ENCODE data around the gene BAIAP2.

BAIAP2 gene

DNA sequence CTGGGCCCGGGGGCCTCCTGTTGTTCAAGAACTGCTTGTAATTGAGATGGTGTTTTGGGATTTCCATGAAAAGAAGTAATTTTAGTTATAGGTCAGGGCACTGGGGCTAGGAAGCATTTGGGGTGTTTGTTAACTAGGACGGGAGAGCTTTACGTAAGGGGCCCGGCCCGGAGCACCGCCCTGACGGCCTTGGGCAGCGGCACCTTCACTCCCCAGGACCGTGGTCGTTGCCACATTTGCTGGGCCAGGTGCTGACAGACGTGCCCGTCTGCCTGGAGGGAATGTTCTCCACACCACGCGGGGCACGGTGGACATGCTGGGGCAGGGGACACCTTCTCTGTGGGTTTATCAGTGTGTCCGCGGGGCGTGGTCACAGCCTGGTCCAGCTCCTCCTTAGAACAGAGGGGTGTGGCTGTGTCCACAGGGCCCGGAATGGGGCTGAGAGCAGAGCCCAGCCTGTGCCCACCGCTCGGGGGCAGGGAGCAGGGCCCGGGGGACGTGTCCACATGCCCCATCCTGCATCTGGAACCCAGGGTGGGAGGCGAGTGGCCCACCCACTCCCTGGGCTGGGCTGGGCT is 57.7 kb downstream of the BAIAP2 start:
- H3K4me1 ChIP-seq = peaks cover 54% of the 10 kb centered on the region
- no peaks in the 10 kb centered on the region for H3K9me3 ChIP-seq
- no peak for DNase-seq
- TF ChIP-seq, protein P1, sequence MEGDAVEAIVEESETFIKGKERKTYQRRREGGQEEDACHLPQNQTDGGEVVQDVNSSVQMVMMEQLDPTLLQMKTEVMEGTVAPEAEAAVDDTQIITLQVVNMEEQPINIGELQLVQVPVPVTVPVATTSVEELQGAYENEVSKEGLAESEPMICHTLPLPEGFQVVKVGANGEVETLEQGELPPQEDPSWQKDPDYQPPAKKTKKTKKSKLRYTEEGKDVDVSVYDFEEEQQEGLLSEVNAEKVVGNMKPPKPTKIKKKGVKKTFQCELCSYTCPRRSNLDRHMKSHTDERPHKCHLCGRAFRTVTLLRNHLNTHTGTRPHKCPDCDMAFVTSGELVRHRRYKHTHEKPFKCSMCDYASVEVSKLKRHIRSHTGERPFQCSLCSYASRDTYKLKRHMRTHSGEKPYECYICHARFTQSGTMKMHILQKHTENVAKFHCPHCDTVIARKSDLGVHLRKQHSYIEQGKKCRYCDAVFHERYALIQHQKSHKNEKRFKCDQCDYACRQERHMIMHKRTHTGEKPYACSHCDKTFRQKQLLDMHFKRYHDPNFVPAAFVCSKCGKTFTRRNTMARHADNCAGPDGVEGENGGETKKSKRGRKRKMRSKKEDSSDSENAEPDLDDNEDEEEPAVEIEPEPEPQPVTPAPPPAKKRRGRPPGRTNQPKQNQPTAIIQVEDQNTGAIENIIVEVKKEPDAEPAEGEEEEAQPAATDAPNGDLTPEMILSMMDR (IDR thresholded peaks at IDR 0.05; ENCODE audit: low read depth, low read length) = no peak
- no peak overlapping the region for H3K4me3 ChIP-seq (ENCODE audit: low read depth, low read length)
- H3K36me3 ChIP-seq = peaks cover 5% of the 10 kb centered on the region
- H3K27me3 ChIP-seq = no peaks in the 10 kb centered on the region

DNA sequence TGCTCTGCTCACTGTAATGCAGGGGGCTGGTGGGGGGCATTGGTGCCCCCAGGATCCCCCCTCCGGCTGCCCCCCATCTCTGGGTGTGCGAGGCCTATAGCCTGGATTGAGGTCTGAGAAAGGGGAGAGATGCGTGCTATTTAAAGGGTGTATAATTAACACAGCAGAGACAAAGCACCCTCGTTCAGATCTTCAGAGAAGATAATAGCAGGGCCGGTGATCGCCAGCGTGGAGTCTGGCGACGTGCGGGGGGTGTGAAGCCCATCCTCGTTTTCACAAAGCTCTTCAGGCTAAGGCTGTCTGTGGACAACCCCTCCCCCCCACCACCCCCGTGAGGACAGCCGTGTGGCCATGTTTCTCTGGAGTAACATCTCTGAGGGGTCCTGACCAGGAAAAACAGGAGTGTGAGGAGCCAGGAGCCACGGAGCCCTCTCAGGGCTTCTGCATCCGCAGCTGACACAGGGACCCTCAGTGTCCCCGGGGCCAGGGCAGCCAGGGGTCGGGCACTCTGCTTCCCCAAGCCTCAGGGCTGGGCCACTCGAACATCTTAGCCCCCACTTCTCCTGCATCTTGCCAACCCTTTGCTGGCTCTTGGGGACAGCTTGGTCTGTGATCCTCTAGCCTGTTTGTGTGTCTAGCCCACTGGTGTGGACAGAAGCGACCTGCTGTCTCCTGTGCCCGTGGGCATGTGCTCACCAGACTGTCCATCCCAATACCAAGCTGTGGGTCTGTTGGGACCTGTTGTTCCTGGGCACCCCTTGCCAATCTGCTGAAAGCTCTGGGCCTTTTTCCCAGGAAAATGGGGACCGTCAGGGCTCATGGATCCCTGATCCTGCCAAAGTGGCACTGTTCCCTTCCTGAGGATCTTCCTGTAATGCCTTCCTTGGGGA is 58.9 kb downstream of the BAIAP2 start:
- no peaks in the 10 kb centered on the region for H3K9me3 ChIP-seq
- no peak overlapping the region for H3K4me3 ChIP-seq (ENCODE audit: low read depth, low read length)
- peaks cover 58% of the 10 kb centered on the region for H3K4me1 ChIP-seq
- no peaks in the 10 kb centered on the region for H3K27me3 ChIP-seq
- TF ChIP-seq, protein P1 (IDR thresholded peaks at IDR 0.05; ENCODE audit: low read depth, low read length) = no peak
- DNase-seq = no peak
- H3K36me3 ChIP-seq = no peaks in the 10 kb centered on the region; the same call in 1 of the 2 replicates

DNA sequence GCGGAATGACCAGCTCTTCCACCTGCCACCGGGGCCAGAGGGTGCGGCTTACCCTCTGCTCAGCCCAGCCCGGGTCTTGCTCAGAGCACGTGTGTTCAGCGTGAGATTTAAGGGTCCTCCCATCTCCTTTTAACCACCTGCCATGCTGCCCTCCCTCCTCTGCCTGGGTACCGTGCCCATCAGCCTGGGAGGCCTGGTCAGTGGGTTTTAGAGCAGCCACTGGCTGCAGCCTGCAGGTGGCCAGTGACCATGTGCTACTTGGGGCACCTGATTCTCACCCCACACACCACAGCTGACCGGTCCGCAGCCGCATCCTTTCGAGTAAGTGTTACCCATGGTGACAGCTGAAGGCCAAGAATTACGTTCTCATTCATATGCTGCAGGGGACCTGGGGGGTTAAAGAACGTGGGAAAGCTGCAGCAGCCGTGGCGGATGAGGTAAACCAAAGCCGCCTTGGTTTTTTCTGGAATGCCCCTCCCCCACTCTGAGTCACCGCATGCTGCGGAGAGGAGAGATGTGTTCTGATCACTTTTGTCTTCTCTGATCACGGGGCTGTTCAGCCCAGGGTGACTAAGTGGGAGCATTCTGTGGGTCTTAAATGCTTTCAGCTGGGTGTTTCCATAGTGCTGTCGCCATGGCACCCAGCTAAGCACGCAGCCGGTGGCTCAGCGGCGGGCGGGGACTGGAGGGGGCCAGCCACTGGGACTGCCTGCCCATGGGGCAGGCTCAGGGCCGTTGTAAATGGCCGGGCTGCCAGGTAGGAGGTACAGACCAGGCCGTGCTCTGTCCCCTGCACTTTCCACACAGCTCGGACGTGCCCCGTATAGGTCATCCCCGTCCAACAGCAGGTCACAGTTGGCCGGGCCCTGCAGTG is 59.8 kb downstream of the BAIAP2 start:
- Histone ChIP-seq H3K4me1 (peaks cover 58% of the 10 kb centered on the region), H3K36me3 (no peaks in the 10 kb centered on the region; the same call in 1 of the 2 replicates), H3K4me3 (ENCODE audit: low read depth, low read length) (no peak overlapping the region), H3K9me3 (no peaks in the 10 kb centered on the region), H3K27me3 (no peaks in the 10 kb centered on the region)
- TF ChIP-seq, protein P1 (IDR thresholded peaks at IDR 0.05; ENCODE audit: low read depth, low read length) = no peak
- peak; percentile 77 for DNase-seq

DNA sequence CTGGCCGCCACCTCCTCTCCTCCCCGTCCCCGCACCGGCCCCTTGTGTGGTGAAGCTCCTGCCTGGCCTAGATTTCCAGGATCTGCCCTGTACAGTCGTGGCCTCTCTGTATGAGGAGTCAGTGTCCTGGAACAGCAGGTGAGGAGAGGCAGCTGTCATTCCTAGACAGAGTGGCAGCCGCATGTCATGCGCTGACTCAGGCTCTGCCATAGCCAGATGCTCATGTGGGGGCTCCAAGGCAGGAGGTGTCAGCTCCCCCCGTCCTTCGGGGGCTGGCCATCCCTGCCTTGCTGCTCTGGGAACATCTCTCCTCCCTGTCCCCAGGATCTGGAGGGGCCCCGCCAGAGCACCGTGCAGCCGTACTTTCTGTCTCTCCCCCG is 60.4 kb downstream of the BAIAP2 start:
- peaks cover 58% of the 10 kb centered on the region for H3K4me1 ChIP-seq
- H3K36me3 ChIP-seq = no peaks in the 10 kb centered on the region; the same call in 1 of the 2 replicates
- DNase-seq = peak; percentile 41
- no peaks in the 10 kb centered on the region for H3K9me3 ChIP-seq
- TF ChIP-seq, protein P1 (IDR thresholded peaks at IDR 0.05; ENCODE audit: low read depth, low read length) = no peak
- H3K27me3 ChIP-seq = no peaks in the 10 kb centered on the region
- H3K4me3 ChIP-seq (ENCODE audit: low read depth, low read length) = no peak overlapping the region

DNA sequence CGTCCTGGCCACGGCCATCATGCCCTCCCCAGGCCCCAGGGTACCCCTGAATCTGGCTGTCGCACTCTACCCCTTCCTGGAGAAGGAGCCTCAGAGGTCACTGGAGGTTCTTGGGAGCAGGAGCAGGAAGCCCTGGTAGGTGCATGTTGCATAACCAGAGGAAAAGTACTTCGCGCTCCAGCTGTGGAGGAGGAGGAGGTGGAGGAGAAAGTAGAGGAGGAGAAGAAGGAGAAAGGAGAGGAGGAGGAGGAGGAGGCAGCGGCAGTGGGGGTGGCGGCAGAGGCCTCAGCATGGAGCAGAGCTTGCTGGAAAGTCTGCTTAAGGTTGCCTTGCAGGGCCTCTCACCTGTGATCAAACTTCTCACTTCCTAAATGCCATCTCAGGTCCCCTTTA is 61.8 kb downstream of the BAIAP2 start:
- no peak for DNase-seq
- Histone ChIP-seq H3K27me3 (no peaks in the 10 kb centered on the region), H3K4me3 (ENCODE audit: low read depth, low read length) (no peak overlapping the region), H3K4me1 (peaks cover 58% of the 10 kb centered on the region), H3K9me3 (no peaks in the 10 kb centered on the region), H3K36me3 (no peaks in the 10 kb centered on the region; the same call in 1 of the 2 replicates)
- TF ChIP-seq, protein P1 (IDR thresholded peaks at IDR 0.05; ENCODE audit: low read depth, low read length) = no peak
